ENCODE measurements around the gene PPP1R2C.

The PPP1R2C gene

GRCh38 chrX:42776195-42776594 is 1.8 kb downstream of the PPP1R2C start:
- TF ChIP-seq CTCF (IDR thresholded peaks at IDR 0.05; ENCODE audit: low read depth, low read length, missing control alignments): no peak
- in situ Hi-C loops (cut with HindIII; ENCODE audit: low sequenced_read_pairs): no loop called here
- no peak for DNase-seq (ENCODE audit: low read depth)
- H3K4me3 ChIP-seq (ENCODE audit: low read depth, low read length): no peak overlapping the region

DNA sequence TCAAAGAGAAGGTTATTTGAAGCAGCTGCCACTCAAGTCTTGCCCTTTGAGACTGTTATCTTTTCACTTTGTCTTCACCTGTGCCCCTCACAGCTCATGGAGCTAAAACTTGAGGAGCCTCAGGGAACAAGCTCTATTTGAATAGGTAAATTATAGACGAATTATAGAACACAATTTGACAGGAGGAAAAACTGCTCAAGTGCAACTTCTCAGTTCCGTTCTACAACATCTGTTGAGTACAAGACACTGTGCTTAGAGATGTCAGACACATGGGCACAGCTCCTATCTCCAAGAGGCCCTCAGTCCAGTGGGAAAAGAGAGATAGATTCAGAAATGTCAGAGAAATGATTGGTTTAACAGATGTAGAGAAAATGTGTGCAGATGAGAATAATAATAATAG is 5.1 kb downstream of the PPP1R2C start:
- no peak for DNase-seq (ENCODE audit: low read depth)
- TF ChIP-seq CTCF (IDR thresholded peaks at IDR 0.05; ENCODE audit: low read depth, low read length, missing control alignments): no peak
- in situ Hi-C loops (cut with HindIII; ENCODE audit: low sequenced_read_pairs): no loop called here
- no peak overlapping the region for H3K4me3 ChIP-seq (ENCODE audit: low read depth, low read length)

GRCh38 chrX:42771506-42772335 is 6.2 kb downstream of the PPP1R2C start:
- in situ Hi-C loops (cut with HindIII; ENCODE audit: low sequenced_read_pairs): no loop called here
- no peak for DNase-seq (ENCODE audit: low read depth)
- H3K4me3 ChIP-seq (ENCODE audit: low read depth, low read length): no peak overlapping the region
- TF ChIP-seq CTCF (IDR thresholded peaks at IDR 0.05; ENCODE audit: low read depth, low read length, missing control alignments): no peak

GRCh38 chrX:42770566-42770965 is 7.4 kb downstream of the PPP1R2C start:
- no peak for TF ChIP-seq CTCF (IDR thresholded peaks at IDR 0.05; ENCODE audit: low read depth, low read length, missing control alignments)
- DNase-seq (ENCODE audit: low read depth): no peak
- no peak overlapping the region for H3K4me3 ChIP-seq (ENCODE audit: low read depth, low read length)
- in situ Hi-C loops (cut with HindIII; ENCODE audit: low sequenced_read_pairs): no loop called here

GRCh38 chrX:42759881-42760280 is 18.1 kb downstream of the PPP1R2C start:
- H3K4me3 ChIP-seq (ENCODE audit: low read depth, low read length): no peak overlapping the region
- TF ChIP-seq CTCF (IDR thresholded peaks at IDR 0.05; ENCODE audit: low read depth, low read length, missing control alignments): no peak
- in situ Hi-C loops (cut with HindIII; ENCODE audit: low sequenced_read_pairs): no loop called here
- DNase-seq (ENCODE audit: low read depth): no peak

- no peak for TF ChIP-seq CTCF (IDR thresholded peaks at IDR 0.05; ENCODE audit: low read depth, low read length, missing control alignments)
- in situ Hi-C loops (cut with HindIII; ENCODE audit: low sequenced_read_pairs): no loop called here
- DNase-seq (ENCODE audit: low read depth): no peak
- no peak overlapping the region for H3K4me3 ChIP-seq (ENCODE audit: low read depth, low read length)
Observed at GRCh38 chrX:42755815-42756214, 22.1 kb downstream of the PPP1R2C start.
